HG03575 (cell line): Measurements from ENCODE around the gene AS3MT.
"Not testable (repeated sequence)": the region's sequence is repeated elsewhere in the genome, so short reads cannot be mapped to it uniquely, and the experiment has no call there.

Source experiments
- ATAC-seq: cut with Tn5 transposase; IDR thresholded peaks from one replicate; pipeline ENCODE4 v1.9.1; 2021; ENCODE audit not compliant: unreplicated experiment, insufficient number of reproducible peaks, low FRiP score; ENCODE audit errors: extremely low read depth

Gene AS3MT

GRCh38 chr10:102917962-102918816 lies 48.9 kb downstream of the AS3MT start, which contains the start of gene CNNM2:
Gene CNNM2 (plus strand): TSS chr10:102918294. CDS start chr10:102918481, 187 bp downstream.
- ATAC-seq, result peak; percentile 69

- no peak for ATAC-seq
These were observed 49.6 kb downstream of the AS3MT start for GRCh38 chr10:102918817-102919245.

- no peak for ATAC-seq
These were observed 50.1 kb downstream of the AS3MT start for GRCh38 chr10:102919246-102919959.

- no peak for ATAC-seq
These were observed 50.9 kb downstream of the AS3MT start for GRCh38 chr10:102919992-102920739.

- ATAC-seq, result no peak
These were observed 54.3 kb downstream of the AS3MT start for GRCh38 chr10:102923601-102924000.

- no peak for ATAC-seq
These were observed 57.6 kb downstream of the AS3MT start for GRCh38 chr10:102926842-102927241.

GRCh38 chr10:102927311-102928010 lies 58.2 kb downstream of the AS3MT start:
- no peak for ATAC-seq

- ATAC-seq, result not testable (repeated sequence)
These were observed 59.2 kb downstream of the AS3MT start for GRCh38 chr10:102928442-102928841.

- no peak for ATAC-seq
These were observed 61.5 kb downstream of the AS3MT start for GRCh38 chr10:102930720-102931119.

GRCh38 chr10:102931643-102932042 lies 62.4 kb downstream of the AS3MT start:
- no peak for ATAC-seq

- ATAC-seq, result no peak
These were observed 66.2 kb downstream of the AS3MT start for GRCh38 chr10:102935505-102935904.

- no peak for ATAC-seq
These were observed 66.8 kb downstream of the AS3MT start for GRCh38 chr10:102935939-102936605.

GRCh38 chr10:102941401-102941800 lies 72.1 kb downstream of the AS3MT start:
- no peak for ATAC-seq

GRCh38 chr10:102945449-102945848 lies 76.2 kb downstream of the AS3MT start:
- no peak for ATAC-seq

- no peak for ATAC-seq
These were observed 76.7 kb downstream of the AS3MT start for GRCh38 chr10:102945962-102946361.

GRCh38 chr10:102946992-102947391 lies 77.7 kb downstream of the AS3MT start:
- no peak for ATAC-seq

- ATAC-seq, result no peak
These were observed 78.9 kb downstream of the AS3MT start for GRCh38 chr10:102948176-102948575.

- ATAC-seq, result no peak
These were observed 79.5 kb downstream of the AS3MT start for GRCh38 chr10:102948786-102949185.
